Neuronal stem cell (in vitro differentiated cells): ENCODE measurements around the gene ZNF681.

Source experiments
- DNase-seq: peaks from one replicate; pipeline ENCODE4 v3.0.0-alpha.2; 2013; ENCODE audit warnings: low spot score
- H2AFZ ChIP-seq: one replicate; pipeline ENCODE4 v1.6.1; 2013; ENCODE audit warnings: mild to moderate bottlenecking, low read length, inconsistent platforms
- H2AK5ac ChIP-seq: 2 replicates; pipeline ENCODE4 v1.6.1; 2013; ENCODE audit warnings: low read depth, mild to moderate bottlenecking, inconsistent platforms, low read length, moderate library complexity, mixed read lengths
- H2BK120ac ChIP-seq: 2 replicates; pipeline ENCODE4 v1.6.1; 2013; ENCODE audit warnings: low read depth, mild to moderate bottlenecking, inconsistent platforms, low read length, moderate library complexity, mixed read lengths
- H2BK12ac ChIP-seq: one replicate; pipeline ENCODE4 v1.6.1; 2013; ENCODE audit warnings: low read length, inconsistent platforms
- H2BK15ac ChIP-seq: 2 replicates; pipeline ENCODE4 v1.6.1; 2013; ENCODE audit warnings: mild to moderate bottlenecking, low read length, inconsistent platforms, mixed read lengths
- H2BK5ac ChIP-seq: one replicate; pipeline ENCODE4 v1.6.1; 2013; ENCODE audit warnings: inconsistent platforms, mild to moderate bottlenecking, low read length, moderate library complexity
- H3K14ac ChIP-seq: one replicate; pipeline ENCODE4 v1.6.1; 2013; ENCODE audit warnings: low read length, inconsistent platforms
- H3K18ac ChIP-seq: 2 replicates; pipeline ENCODE4 v1.6.1; 2013; ENCODE audit warnings: low read length, inconsistent platforms
- H3K23ac ChIP-seq: 2 replicates; pipeline ENCODE4 v1.6.1; 2013; ENCODE audit warnings: low read depth, mild to moderate bottlenecking, mixed read lengths, low read length, inconsistent platforms; ENCODE audit not compliant: poor library complexity
- H3K27ac ChIP-seq: replicated peaks from 3 replicates; pipeline ENCODE4 v1.5.1; 2013; ENCODE audit warnings: low read length, inconsistent platforms
- H3K27me3 ChIP-seq, 3 experiments: 2 replicates each; pipeline ENCODE4 v1.6.1; 2013; ENCODE audit warnings: low read length in 3 of 3, mild to moderate bottlenecking in 2 of 3, inconsistent platforms in 1 of 3, low read depth in 1 of 3, mixed read lengths in 1 of 3, moderate library complexity in 1 of 3; ENCODE audit not compliant: control insufficient read depth in 3 of 3, insufficient read depth in 3 of 3
- H3K36me3 ChIP-seq, 2 donors: replicated peaks in 1 of 2; 2 replicates each; pipeline ENCODE4 v1.6.1; 2013; ENCODE audit warnings: low read length in 2 of 2; ENCODE audit not compliant: control insufficient read depth in 2 of 2, insufficient read depth in 2 of 2
- H3K4ac ChIP-seq: 2 replicates; pipeline ENCODE4 v1.6.1; 2013; ENCODE audit warnings: inconsistent platforms, mild to moderate bottlenecking, low read length, moderate library complexity
- H3K4me1 ChIP-seq, 2 donors: 1 replicate in 1 of 2; 2 replicates in 1 of 2; pipeline ENCODE4 v1.6.1; 2013; ENCODE audit warnings: low read length in 2 of 2, low read depth in 1 of 2; ENCODE audit not compliant: control insufficient read depth in 2 of 2, insufficient read depth in 1 of 2
- H3K4me2 ChIP-seq: one replicate; pipeline ENCODE4 v1.6.1; 2013; ENCODE audit warnings: mild to moderate bottlenecking, low read length, inconsistent platforms; ENCODE audit not compliant: insufficient read depth, poor library complexity, severe bottlenecking
- H3K4me3 ChIP-seq, 2 donors: 2 replicates each; pipeline ENCODE4 v1.5.1; 2013; ENCODE audit warnings: low read length in 2 of 2, mild to moderate bottlenecking in 2 of 2, inconsistent platforms in 1 of 2, moderate library complexity in 1 of 2
- H3K79me1 ChIP-seq: one replicate; pipeline ENCODE4 v1.6.1; 2013; ENCODE audit warnings: low read depth, mild to moderate bottlenecking, inconsistent platforms, low read length, moderate library complexity
- H3K9ac ChIP-seq: one replicate; pipeline ENCODE4 v1.6.1; 2013; ENCODE audit warnings: mild to moderate bottlenecking, low read depth, low read length, inconsistent platforms; ENCODE audit not compliant: poor library complexity
- H3K9me3 ChIP-seq, 2 donors: replicated peaks in 1 of 2; 2 replicates each; pipeline versions ENCODE3 to v1.6.1; 2013; ENCODE audit warnings: low read length in 2 of 2, mild to moderate bottlenecking in 2 of 2, inconsistent platforms in 1 of 2, low read depth in 1 of 2, mixed read lengths in 1 of 2, moderate library complexity in 1 of 2; ENCODE audit not compliant: control insufficient read depth in 2 of 2, insufficient read depth in 1 of 2
- H4K8ac ChIP-seq: one replicate; pipeline ENCODE4 v1.6.1; 2013; ENCODE audit warnings: low read depth, mild to moderate bottlenecking, inconsistent platforms, low read length, moderate library complexity
- H4K91ac ChIP-seq: one replicate; pipeline ENCODE4 v1.6.1; 2013; ENCODE audit warnings: low read length, low read depth, mild to moderate bottlenecking, inconsistent platforms; ENCODE audit not compliant: poor library complexity
- WGBS, 2 donors: extraction: QIAGEN DNeasy Blood & Tissue Kit; methylation state at CpG; one replicate each; pipeline ENCODE4 v1.1.7; 2013; ENCODE audit warnings: missing lambda C conversion rate in 2 of 2, mixed read lengths in 1 of 2; ENCODE audit not compliant: insufficient read length in 2 of 2, insufficient replicate concordance in 1 of 2; ENCODE audit errors: extremely low coverage in 2 of 2; 5-methylcytosine and 5-hydroxymethylcytosine counted together

ZNF681 gene

DNA sequence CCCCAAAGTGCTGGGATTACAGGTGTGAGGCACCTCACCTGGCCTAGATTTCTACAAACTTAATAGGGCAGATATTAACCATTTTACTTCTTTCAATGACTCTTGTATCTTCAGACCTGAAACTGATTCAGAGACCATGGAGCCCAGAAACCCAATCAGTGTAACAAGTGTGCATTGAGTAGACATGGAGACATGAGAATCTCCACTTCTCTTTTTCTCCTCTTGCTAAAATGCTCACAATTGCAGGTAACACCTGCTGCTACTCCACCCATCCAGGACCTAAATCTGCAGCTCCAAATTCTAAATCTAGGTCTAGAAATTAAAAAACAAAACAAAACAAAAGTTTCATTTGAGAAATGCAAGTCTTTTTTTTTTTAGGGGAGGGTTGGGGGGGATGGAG, 42.2 kb upstream of the ZNF681 start:
- H3K4me3 ChIP-seq: no peak overlapping the region
- no peak overlapping the region for H4K91ac ChIP-seq
- H2AFZ ChIP-seq: no peak overlapping the region
- H3K9ac ChIP-seq: no peak overlapping the region
- H3K4ac ChIP-seq: no peak overlapping the region
- no peak overlapping the region for H3K18ac ChIP-seq
- H3K9me3 ChIP-seq: peaks cover under 1 to 69% of the 10 kb centered on the region in 2 donors
- no peak overlapping the region for H2BK5ac ChIP-seq
- H3K4me1 ChIP-seq: no peaks in the 10 kb centered on the region
- no peak overlapping the region for H2BK15ac ChIP-seq
- no peak overlapping the region for H4K8ac ChIP-seq
- H3K36me3 ChIP-seq: peaks cover 0 to 60% of the 10 kb centered on the region in 2 donors
- no peak overlapping the region for H2BK120ac ChIP-seq
- DNase-seq: no peak
- no peak overlapping the region for H2AK5ac ChIP-seq
- H2BK12ac ChIP-seq: no peak overlapping the region
- H3K14ac ChIP-seq: no peak overlapping the region
- H3K79me1 ChIP-seq: no peaks in the 10 kb centered on the region
- no peak overlapping the region for H3K23ac ChIP-seq
- H3K27ac ChIP-seq: no peak overlapping the region
- H3K4me2 ChIP-seq: no peak overlapping the region
- no peaks in the 10 kb centered on the region for H3K27me3 ChIP-seq

DNA sequence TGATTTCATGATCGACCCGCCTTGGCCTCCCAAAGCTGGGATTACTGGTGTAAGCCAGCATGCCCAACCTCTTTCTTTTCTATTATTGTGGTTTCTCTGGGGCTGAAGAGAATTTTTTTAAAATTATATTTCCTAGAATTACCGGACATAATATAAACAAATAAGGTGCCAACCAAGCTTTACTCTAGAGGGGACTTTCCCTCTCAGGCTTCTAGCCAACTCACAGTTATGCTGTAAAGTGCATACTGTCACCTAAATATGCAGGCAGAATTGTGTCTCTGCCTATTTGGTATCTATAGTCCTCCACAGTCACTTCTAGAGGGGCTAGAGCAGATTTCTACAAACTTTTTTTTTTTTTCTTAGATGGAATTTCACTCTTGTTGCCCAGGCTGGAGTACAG, 41.6 kb upstream of the ZNF681 start:
- H2BK15ac ChIP-seq: no peak overlapping the region
- no peaks in the 10 kb centered on the region for H3K79me1 ChIP-seq
- no peak overlapping the region for H2BK5ac ChIP-seq
- peaks cover 1 to 69% of the 10 kb centered on the region in 2 donors for H3K9me3 ChIP-seq
- no peak overlapping the region for H2BK120ac ChIP-seq
- no peaks in the 10 kb centered on the region for H3K4me1 ChIP-seq
- H2AK5ac ChIP-seq: no peak overlapping the region
- H3K23ac ChIP-seq: no peak overlapping the region
- H2BK12ac ChIP-seq: no peak overlapping the region
- DNase-seq: no peak
- no peak overlapping the region for H3K4me2 ChIP-seq
- no peak overlapping the region for H2AFZ ChIP-seq
- H3K27me3 ChIP-seq: no peaks in the 10 kb centered on the region
- no CpG with 5 or more reads among the region's 3 CpGs for WGBS, 2 donors
- no peak overlapping the region for H4K8ac ChIP-seq
- no peak overlapping the region for H3K4ac ChIP-seq
- no peak overlapping the region for H3K18ac ChIP-seq
- H3K14ac ChIP-seq: no peak overlapping the region
- H3K9ac ChIP-seq: no peak overlapping the region
- no peak overlapping the region for H4K91ac ChIP-seq
- no peak overlapping the region for H3K4me3 ChIP-seq
- H3K27ac ChIP-seq: no peak overlapping the region
- H3K36me3 ChIP-seq: peaks cover 0 to 54% of the 10 kb centered on the region in 2 donors

DNA sequence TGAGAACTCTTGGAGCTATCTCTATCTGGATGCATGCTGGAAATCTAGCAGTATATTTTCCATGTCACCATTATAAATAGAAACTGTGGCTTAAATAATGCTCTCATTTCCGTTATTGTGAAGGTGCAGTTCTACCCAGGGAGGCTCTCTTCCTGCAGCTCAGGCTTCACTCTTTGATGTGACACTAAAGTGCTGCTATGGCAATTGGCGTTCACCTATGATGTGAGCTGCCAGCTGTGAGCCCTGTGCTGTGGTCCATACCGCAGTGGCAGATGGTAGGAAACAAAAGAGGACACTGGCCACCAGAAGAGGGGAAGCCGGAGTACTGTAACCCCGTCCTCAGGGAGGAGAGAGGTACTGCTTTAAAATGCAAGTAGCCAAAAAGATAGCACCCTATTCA, 40.6 kb upstream of the ZNF681 start:
- no peak overlapping the region for H4K8ac ChIP-seq
- no peaks in the 10 kb centered on the region for H3K79me1 ChIP-seq
- no peaks in the 10 kb centered on the region for H3K27me3 ChIP-seq
- H2BK12ac ChIP-seq: no peak overlapping the region
- no peak overlapping the region for H2BK5ac ChIP-seq
- H2BK15ac ChIP-seq: no peak overlapping the region
- peaks cover 1 to 72% of the 10 kb centered on the region in 2 donors for H3K9me3 ChIP-seq
- no peak overlapping the region for H3K9ac ChIP-seq
- no peaks in the 10 kb centered on the region for H3K4me1 ChIP-seq
- no peak overlapping the region for H3K23ac ChIP-seq
- peaks cover 0 to 48% of the 10 kb centered on the region in 2 donors for H3K36me3 ChIP-seq
- H4K91ac ChIP-seq: no peak overlapping the region
- no peak overlapping the region for H3K14ac ChIP-seq
- no peak overlapping the region for H3K4ac ChIP-seq
- no peak overlapping the region for H2BK120ac ChIP-seq
- no peak overlapping the region for H3K4me3 ChIP-seq
- no peak for DNase-seq
- no peak overlapping the region for H3K27ac ChIP-seq
- H3K18ac ChIP-seq: no peak overlapping the region
- WGBS, 2 donors: no CpG with 5 or more reads among the region's 5 CpGs
- H3K4me2 ChIP-seq: no peak overlapping the region
- H2AK5ac ChIP-seq: no peak overlapping the region
- no peak overlapping the region for H2AFZ ChIP-seq

DNA sequence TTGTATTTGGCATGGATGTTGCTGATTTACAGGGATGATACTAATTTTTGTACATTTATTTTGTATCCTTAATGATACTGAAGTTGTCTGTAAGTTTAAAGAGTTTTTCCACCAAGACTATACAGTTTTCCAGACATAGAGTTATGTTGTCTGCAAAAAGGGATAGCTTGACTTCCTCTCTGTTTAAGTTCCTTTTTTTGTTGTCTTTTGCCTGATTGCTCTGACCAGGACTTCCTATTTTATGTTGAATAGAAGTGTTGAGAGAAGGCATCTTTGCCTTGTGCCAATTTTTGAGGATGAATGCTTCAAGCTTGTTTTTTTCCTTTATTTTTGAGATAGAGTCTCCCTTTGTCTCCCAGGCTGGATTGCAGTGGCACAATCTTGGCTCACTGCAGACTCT, 36.8 kb upstream of the ZNF681 start:
- H3K36me3 ChIP-seq: peaks cover 1 to 50% of the 10 kb centered on the region in 2 donors
- no peak overlapping the region for H3K23ac ChIP-seq
- H3K79me1 ChIP-seq: peaks cover 1% of the 10 kb centered on the region
- no peak overlapping the region for H4K8ac ChIP-seq
- no peak overlapping the region for H3K14ac ChIP-seq
- H2BK120ac ChIP-seq: no peak overlapping the region
- H3K27me3 ChIP-seq: no peaks in the 10 kb centered on the region
- H3K4ac ChIP-seq: no peak overlapping the region
- H4K91ac ChIP-seq: no peak overlapping the region
- peaks cover 2 to 68% of the 10 kb centered on the region in 2 donors for H3K9me3 ChIP-seq
- H3K4me1 ChIP-seq: no peaks in the 10 kb centered on the region
- no peak overlapping the region for H2BK15ac ChIP-seq
- H3K4me2 ChIP-seq: no peak overlapping the region
- H3K4me3 ChIP-seq: no peak overlapping the region
- no peak overlapping the region for H3K27ac ChIP-seq
- no peak overlapping the region for H2BK5ac ChIP-seq
- H3K9ac ChIP-seq: no peak overlapping the region
- no peak for DNase-seq
- H3K18ac ChIP-seq: no peak overlapping the region
- H2AFZ ChIP-seq: no peak overlapping the region
- H2BK12ac ChIP-seq: no peak overlapping the region
- no peak overlapping the region for H2AK5ac ChIP-seq
